Chondrocyte (in vitro differentiated cells): ENCODE results near the gene DDIT3. TPM values are rescaled to one million over a fixed set of nuclear protein-coding genes. Genes with fewer than 3 reads are reported as not detected.

Experiments
- DNase-seq: peaks from one replicate; pipeline ENCODE4 v3.0.0; 2021; ENCODE audit warnings: mixed read lengths, low spot score
- H3K27ac Mint-ChIP-seq: one replicate; pipeline ENCODE4 v1.8.0; 2021; ENCODE audit warnings: mild to moderate bottlenecking, moderate library complexity, mixed read lengths; ENCODE audit not compliant: unreplicated experiment
- H3K27me3 Mint-ChIP-seq: 2 replicates; pipeline ENCODE4 v1.8.0; 2021; ENCODE audit warnings: low read depth, mixed read lengths
- H3K36me3 Mint-ChIP-seq: 2 replicates; pipeline ENCODE4 v1.8.0; 2021; ENCODE audit warnings: low read depth, mixed read lengths
- H3K4me1 Mint-ChIP-seq: 2 replicates; pipeline ENCODE4 v1.8.0; 2021; ENCODE audit warnings: low read depth, mild to moderate bottlenecking, mixed read lengths
- H3K4me3 Mint-ChIP-seq: one replicate; pipeline ENCODE4 v1.8.0; 2021; ENCODE audit warnings: mild to moderate bottlenecking, moderate library complexity, mixed read lengths; ENCODE audit not compliant: unreplicated experiment
- H3K9me3 Mint-ChIP-seq: 2 replicates; pipeline ENCODE4 v1.8.0; 2021; ENCODE audit warnings: low read depth, mixed read lengths
- CTCF ChIP-seq: fragments of 200-600 bp; sonication (generic); IDR thresholded peaks from 2 replicates; pipeline ENCODE4 v1.5.0; 2021; ENCODE audit warnings: antibody characterized with exemption, mild to moderate bottlenecking, moderate library complexity
- total RNA-seq: library from RNA; stranded (reverse); gene quantifications from 3 replicates; pipeline ENCODE4 v1.2.1, GENCODE V29; 2021

Gene DDIT3
- total RNA-seq, 1 donor from 2014 or later = 79.1 TPM

- DNase-seq = no peak
- no peak overlapping the region for H3K4me3 Mint-ChIP-seq
- no peak for TF ChIP-seq CTCF
- peak overlapping the region; percentile 32 for H3K27ac Mint-ChIP-seq
- no peaks in the 10 kb centered on the region for H3K9me3 Mint-ChIP-seq
- H3K36me3 Mint-ChIP-seq = peaks cover 44% of the 10 kb centered on the region
- H3K4me1 Mint-ChIP-seq = peaks cover 9% of the 10 kb centered on the region
- H3K27me3 Mint-ChIP-seq = no peaks in the 10 kb centered on the region
Measured at GRCh38 chr12:57531836-57532235, 11.5 kb upstream of the DDIT3 start.

GRCh38 chr12:57530396-57531142 lies 10.3 kb upstream of the DDIT3 start:
- peaks cover 13% of the 10 kb centered on the region for H3K4me1 Mint-ChIP-seq
- TF ChIP-seq CTCF = no peak
- DNase-seq = no peak
- no peaks in the 10 kb centered on the region for H3K9me3 Mint-ChIP-seq
- H3K36me3 Mint-ChIP-seq = peaks cover 40% of the 10 kb centered on the region
- H3K27me3 Mint-ChIP-seq = no peaks in the 10 kb centered on the region
- peak overlapping the region; percentile 11 for H3K27ac Mint-ChIP-seq
- no peak overlapping the region for H3K4me3 Mint-ChIP-seq

GRCh38 chr12:57529831-57530230 lies 9.5 kb upstream of the DDIT3 start:
- Mint-ChIP-seq H3K4me3 (no peak overlapping the region), H3K9me3 (no peaks in the 10 kb centered on the region), H3K27me3 (no peaks in the 10 kb centered on the region), H3K27ac (peak overlapping the region; percentile 11), H3K4me1 (peaks cover 12% of the 10 kb centered on the region), H3K36me3 (peaks cover 35% of the 10 kb centered on the region)
- TF ChIP-seq CTCF = no peak
- no peak for DNase-seq

- peaks cover 20% of the 10 kb centered on the region for H3K4me1 Mint-ChIP-seq
- peaks cover 35% of the 10 kb centered on the region for H3K36me3 Mint-ChIP-seq
- peak overlapping the region; percentile 59 for H3K27ac Mint-ChIP-seq
- no peaks in the 10 kb centered on the region for H3K27me3 Mint-ChIP-seq
- no peak for DNase-seq
- TF ChIP-seq CTCF = no peak
- H3K9me3 Mint-ChIP-seq = no peaks in the 10 kb centered on the region
- H3K4me3 Mint-ChIP-seq = no peak overlapping the region
Measured at GRCh38 chr12:57528831-57529555, 8.7 kb upstream of the DDIT3 start.

- Mint-ChIP-seq H3K4me1 (peaks cover 28% of the 10 kb centered on the region), H3K9me3 (no peaks in the 10 kb centered on the region), H3K27me3 (no peaks in the 10 kb centered on the region), H3K4me3 (no peak overlapping the region), H3K36me3 (peaks cover 34% of the 10 kb centered on the region), H3K27ac (no peak overlapping the region)
- TF ChIP-seq CTCF = no peak
- DNase-seq = no peak
Measured at GRCh38 chr12:57528176-57528575, 7.9 kb upstream of the DDIT3 start.
